HCT116 (cell line): ENCODE measurements around the gene SLC16A10. TPM values are rescaled to one million over a fixed set of nuclear protein-coding genes. Genes with fewer than 3 reads are reported as not detected.

Experiments
- ATAC-seq: fragments of 200-7000 bp; cut with Tn5 transposase; 2 replicates; pipeline ENCODE4 v1.9.1; 2020; ENCODE audit warnings: mild to moderate bottlenecking, moderate library complexity
- BruUV-seq: library from RNA; stranded (reverse); fragments of 400-500 nt; replicated peaks from 2 replicates; lab custom pipeline; 2021; lab: Mats Ljungman, UMichigan
- CTCF ChIA-PET: fragments of 300-600 bp; sonication (Branson Sonifier 250); formaldehyde crosslinking; loops from one replicate; lab custom pipeline; 2021; ENCODE audit warnings: antibody characterized with exemption; lab: Charles Lee
- POLR2A ChIA-PET: fragments of 300-600, 350-600 bp; sonication (Branson Sonifier 250); formaldehyde crosslinking; loops from one replicate; lab custom pipeline; 2021; ENCODE audit warnings: antibody characterized with exemption; lab: Charles Lee
- RAD21 ChIA-PET, 2 experiments: fragments of 300-600 bp; sonication (Branson Sonifier 250); formaldehyde crosslinking; loops; one replicate each; lab custom pipeline; 2023; ENCODE audit warnings: low total read pairs in 2 of 2; ENCODE audit not compliant: uncharacterized antibody in 2 of 2, unreplicated experiment in 2 of 2, low non-redundant PET in 1 of 2; lab: Charles Lee
- DNase-seq: peaks from one replicate; pipeline ENCODE4 v3.0.0-alpha.2; 2010; ENCODE audit warnings: low read depth, low spot score
- H2AFZ ChIP-seq: fragments of 200-600 bp; shearing (Covaris generic), sonication (generic); 2 replicates; pipeline ENCODE4 v1.6.1; 2017; ENCODE audit warnings: low read depth, mixed run types, mixed read lengths, antibody characterized with exemption, low read length; ENCODE audit not compliant: poor library complexity, severe bottlenecking
- H3K27ac ChIP-seq: 2 replicates; pipeline ENCODE4 v1.5.1; 2012; ENCODE audit warnings: low read depth, low read length
- H3K27me3 ChIP-seq: fragments of 200-600 bp; sonication (generic); 2 replicates; pipeline ENCODE4 v1.6.1; 2016; ENCODE audit warnings: mixed run types, low read length, mixed read lengths; ENCODE audit not compliant: insufficient read depth
- H3K36me3 ChIP-seq, 2 experiments: fragments of 200-500 bp in 1 of 2; fragments of 200-600 bp in 1 of 2; sonication (Bioruptor generic) in 1 of 2; sonication (generic) in 1 of 2; 2 replicates each; pipeline versions ENCODE4 v1.5.1 to v1.6.1; 2014 to 2016; ENCODE audit warnings: low read length in 2 of 2, inconsistent platforms in 1 of 2, mixed read lengths in 1 of 2, mixed run types in 1 of 2; ENCODE audit not compliant: insufficient read depth in 2 of 2, control insufficient read depth in 1 of 2
- H3K4me1 ChIP-seq, 2 experiments: fragments of 200-600 bp in 1 of 2; sonication (generic) in 1 of 2; 2 replicates each; pipeline versions ENCODE4 v1.5.1 to v1.6.1; 2012 to 2017; ENCODE audit warnings: low read length in 2 of 2, inconsistent platforms in 1 of 2, mild to moderate bottlenecking in 1 of 2, mixed read lengths in 1 of 2, mixed run types in 1 of 2, moderate library complexity in 1 of 2; ENCODE audit not compliant: insufficient read depth in 2 of 2, control insufficient read depth in 1 of 2
- H3K4me2 ChIP-seq: fragments of 200-600 bp; sonication (generic); 2 replicates; pipeline ENCODE4 v1.6.1; 2017; ENCODE audit warnings: mixed run types, low read length, mixed read lengths
- H3K4me3 ChIP-seq, 2 experiments: fragments of 200-600 bp in 1 of 2; sonication (generic) in 1 of 2; replicated peaks in 1 of 2; 2 replicates each; pipeline ENCODE4 v1.5.1; 2011 to 2016; ENCODE audit warnings: low read length in 2 of 2, control low read depth in 1 of 2, low read depth in 1 of 2, mild to moderate bottlenecking in 1 of 2, mixed read lengths in 1 of 2, mixed run types in 1 of 2
- H3K79me2 ChIP-seq: fragments of 200-600 bp; sonication (generic); 2 replicates; pipeline ENCODE4 v1.6.1; 2017; ENCODE audit warnings: mild to moderate bottlenecking, mixed run types, low read length, moderate library complexity, mixed read lengths; ENCODE audit not compliant: insufficient read depth
- H3K9ac ChIP-seq: fragments of 200-600 bp; sonication (generic); 2 replicates; pipeline ENCODE4 v1.6.1; 2016; ENCODE audit warnings: low read length, mixed read lengths
- H3K9me2 ChIP-seq: fragments of 200-600 bp; sonication (generic), shearing (Covaris generic); 2 replicates; pipeline ENCODE4 v1.6.1; 2017; ENCODE audit warnings: mixed run types, mild to moderate bottlenecking, moderate library complexity; ENCODE audit not compliant: insufficient read depth
- H3K9me3 ChIP-seq, 2 experiments: fragments of 200-500 bp in 1 of 2; fragments of 200-600 bp in 1 of 2; sonication (Bioruptor generic) in 1 of 2; sonication (generic) in 1 of 2; 2 replicates each; pipeline ENCODE4 v1.6.1; 2014 to 2017; ENCODE audit warnings: low read length in 2 of 2, mixed read lengths in 2 of 2, inconsistent platforms in 1 of 2, low read depth in 1 of 2, mild to moderate bottlenecking in 1 of 2, mixed run types in 1 of 2, moderate library complexity in 1 of 2; ENCODE audit not compliant: control insufficient read depth in 1 of 2, insufficient read depth in 1 of 2
- H4K20me1 ChIP-seq: fragments of 200-600 bp; sonication (generic), shearing (Covaris generic); 2 replicates; pipeline ENCODE4 v1.6.1; 2017; ENCODE audit warnings: mixed run types, mild to moderate bottlenecking, moderate library complexity; ENCODE audit not compliant: insufficient read depth
- ATF3 ChIP-seq: IDR thresholded peaks from 2 replicates; pipeline ENCODE4 v1.6.1; 2012
- EZH2 ChIP-seq: fragments of 200-600 bp; sonication (generic); IDR thresholded peaks from 2 replicates; pipeline ENCODE4 v1.6.1; 2017; ENCODE audit warnings: antibody characterized with exemption, mixed run types
- EZH2phosphoT487 ChIP-seq: fragments of 200-600 bp; IDR thresholded peaks from 2 replicates; pipeline ENCODE4 v1.6.1; 2018; ENCODE audit warnings: antibody characterized with exemption, borderline replicate concordance
- MAX ChIP-seq: IDR thresholded peaks from 2 replicates; pipeline ENCODE4 v1.6.1; 2012
- POLR2A ChIP-seq: IDR thresholded peaks from 2 replicates; pipeline ENCODE4 v1.7.0; 2011; ENCODE audit warnings: borderline replicate concordance; ENCODE audit not compliant: insufficient read depth, insufficient read length; ENCODE audit errors: extremely low read depth
- RAD21 ChIP-seq: IDR thresholded peaks from 2 replicates; pipeline ENCODE4 v1.6.1; 2012; ENCODE audit warnings: low read depth, mild to moderate bottlenecking
- REST ChIP-seq: IDR thresholded peaks from 2 replicates; pipeline ENCODE4 v1.6.1; 2012; ENCODE audit warnings: low read depth
- SIN3A ChIP-seq: IDR thresholded peaks from 2 replicates; pipeline ENCODE4 v1.6.1; 2012; ENCODE audit warnings: low read depth
- SP1 ChIP-seq: IDR thresholded peaks from 2 replicates; pipeline ENCODE4 v1.6.1; 2012; ENCODE audit warnings: low read depth
- SRF ChIP-seq: IDR thresholded peaks from 2 replicates; pipeline ENCODE4 v1.6.1; 2012; ENCODE audit warnings: low read depth
- TCF7L2 ChIP-seq: IDR thresholded peaks from 2 replicates; pipeline ENCODE4 v1.7.0; 2011; ENCODE audit warnings: borderline replicate concordance, inconsistent platforms; ENCODE audit not compliant: insufficient read depth, insufficient read length; ENCODE audit errors: extremely low read depth
- YY1 ChIP-seq: IDR thresholded peaks from 2 replicates; pipeline ENCODE4 v1.6.1; 2011; ENCODE audit warnings: low read length, low read depth, moderate library complexity, mild to moderate bottlenecking; ENCODE audit not compliant: insufficient replicate concordance; ENCODE audit errors: extremely low read depth
- ZBTB33 ChIP-seq: IDR thresholded peaks from 2 replicates; pipeline ENCODE4 v1.6.1; 2011; ENCODE audit warnings: mild to moderate bottlenecking, low read length, moderate library complexity; ENCODE audit not compliant: insufficient replicate concordance; ENCODE audit errors: extremely low read depth
- ZNF274 ChIP-seq: fragments of 200-500 bp; sonication (Bioruptor generic); IDR thresholded peaks from 2 replicates; pipeline ENCODE4 v1.6.1; 2014; ENCODE audit warnings: mild to moderate bottlenecking, low read depth, low read length, inconsistent platforms
- intact Hi-C: fragments of 100-400 bp; cut with micrococcal nuclease; formaldehyde crosslinking; loops from 2 replicates; pipeline ENCODE4 v1.10.0; 2022
- total RNA-seq: library from RNA; stranded (reverse); gene quantifications from one replicate; pipeline ENCODE4 v1.2.1, GENCODE V29; 2021; ENCODE audit not compliant: unreplicated experiment

The SLC16A10 gene
- total RNA-seq, 1 experiment from 2014 or later, result 8.3 TPM

- no peak for TF ChIP-seq ATF3
- TF ChIP-seq SIN3A, result no peak
- TF ChIP-seq ZNF274, result no peak
- TF ChIP-seq EZH2, result no peak
- TF ChIP-seq YY1, result no peak
- TF ChIP-seq TCF7L2, result no peak
- no peak for TF ChIP-seq REST
- no peak for TF ChIP-seq ZBTB33
- no peak for TF ChIP-seq MAX
- no peak for TF ChIP-seq POLR2A
- TF ChIP-seq SRF, result no peak
- no peak for TF ChIP-seq RAD21
- TF ChIP-seq EZH2phosphoT487, result no peak
- TF ChIP-seq SP1, result no peak
- BruUV-seq, result no TSS peak
- no peak overlapping the region for H2AFZ ChIP-seq
- intact Hi-C loops, result no loop called here
- H3K4me1 ChIP-seq, result no peaks in the 10 kb centered on the region
- no peak for DNase-seq
- H3K9ac ChIP-seq, result no peak overlapping the region
- H3K4me2 ChIP-seq, result no peak overlapping the region
- peaks cover 10 to 17% of the 10 kb centered on the region in 2 experiments for H3K36me3 ChIP-seq
- no peak overlapping the region for H3K4me3 ChIP-seq
- peaks cover 0 to 3% of the 10 kb centered on the region in 2 experiments; a peak in 1 of 4 replicates for H3K9me3 ChIP-seq
- ATAC-seq, result no peak
- ChIA-PET POLR2A (no interaction called here), RAD21 (no interaction called here), CTCF (no interaction called here)
- H4K20me1 ChIP-seq, result no peaks in the 10 kb centered on the region
- peaks cover 3% of the 10 kb centered on the region; the same call in 1 of the 2 replicates for H3K79me2 ChIP-seq
- no peaks in the 10 kb centered on the region for H3K27me3 ChIP-seq
- H3K9me2 ChIP-seq, result no peaks in the 10 kb centered on the region
- H3K27ac ChIP-seq, result no peak overlapping the region
These were observed 182.2 kb downstream of the SLC16A10 start for GRCh38 chr6:111269401-111269970.
